Measurements from ENCODE around the gene NAXE. TPM values are rescaled to one million over a fixed set of nuclear protein-coding genes. Genes with fewer than 3 reads are reported as not detected.

The NAXE gene
- total RNA-seq, 1 donor from 2014 or later: 75.6 TPM

DNA sequence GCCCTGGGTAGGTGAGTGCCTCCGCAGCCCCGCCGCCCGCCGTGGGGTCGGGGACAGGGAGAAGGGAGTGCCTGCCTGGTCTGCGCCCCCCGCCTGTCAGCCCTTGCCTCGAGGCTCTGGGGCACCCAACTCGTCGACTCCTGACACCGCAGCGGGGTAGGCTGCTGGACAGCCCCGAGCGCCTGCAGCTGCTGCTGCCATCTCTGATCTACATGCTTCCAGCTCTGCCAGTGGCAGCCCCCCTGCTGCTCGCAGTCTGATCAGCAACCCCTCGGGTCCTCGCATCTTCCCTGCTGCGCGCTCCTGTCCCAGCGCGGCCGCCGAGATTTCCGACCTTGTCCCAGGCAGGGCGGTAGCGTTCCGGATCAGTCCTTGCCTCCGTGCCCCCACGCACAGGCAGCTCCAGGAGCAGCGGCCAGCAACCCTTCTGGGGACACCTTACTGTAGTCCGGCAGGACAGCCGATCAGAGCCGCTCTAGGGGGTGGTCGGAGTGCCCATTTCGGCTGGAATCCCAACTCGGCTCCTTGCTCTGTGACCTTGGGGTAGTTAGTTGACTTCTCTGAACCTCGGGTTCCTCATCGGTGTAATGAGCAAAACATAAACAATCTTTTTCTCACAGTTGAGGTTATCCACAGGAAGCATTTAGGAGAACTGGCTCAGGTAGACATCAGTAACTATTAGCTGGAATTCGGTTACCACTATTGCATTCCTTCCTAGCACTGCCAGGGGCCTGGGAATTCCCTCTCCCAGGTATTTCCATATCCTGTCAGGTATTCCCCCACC, 50.9 kb downstream of the NAXE start:
- no peak overlapping the region for H3K27ac Mint-ChIP-seq
- ATAC-seq (ENCODE audit: low read depth): peak; percentile 8
- POLR2A ChIA-PET: no interaction called here
- CTCF ChIA-PET: interaction anchor here (1.7 kb wide), 1 partner anchor 15 kb away, joined by 5 read pairs; no protein-coding TSS in a partner anchor
- peaks cover 20% of the 10 kb centered on the region for H3K4me1 Mint-ChIP-seq
- no peak for DNase-seq
- peaks cover 82% of the 10 kb centered on the region for H3K27me3 Mint-ChIP-seq
- H3K4me3 Mint-ChIP-seq: peak overlapping the region; percentile 68
- H3K36me3 Mint-ChIP-seq (ENCODE audit: low read depth): no peaks in the 10 kb centered on the region
- TF ChIP-seq CTCF (IDR thresholded peaks at IDR 0.05): no peak
- intact Hi-C loops (cut with micrococcal nuclease): loop anchor here (2.0 kb wide), 1 partner anchor 16 kb away; no protein-coding TSS in a partner anchor
- H3K9me3 Mint-ChIP-seq: no peaks in the 10 kb centered on the region

DNA sequence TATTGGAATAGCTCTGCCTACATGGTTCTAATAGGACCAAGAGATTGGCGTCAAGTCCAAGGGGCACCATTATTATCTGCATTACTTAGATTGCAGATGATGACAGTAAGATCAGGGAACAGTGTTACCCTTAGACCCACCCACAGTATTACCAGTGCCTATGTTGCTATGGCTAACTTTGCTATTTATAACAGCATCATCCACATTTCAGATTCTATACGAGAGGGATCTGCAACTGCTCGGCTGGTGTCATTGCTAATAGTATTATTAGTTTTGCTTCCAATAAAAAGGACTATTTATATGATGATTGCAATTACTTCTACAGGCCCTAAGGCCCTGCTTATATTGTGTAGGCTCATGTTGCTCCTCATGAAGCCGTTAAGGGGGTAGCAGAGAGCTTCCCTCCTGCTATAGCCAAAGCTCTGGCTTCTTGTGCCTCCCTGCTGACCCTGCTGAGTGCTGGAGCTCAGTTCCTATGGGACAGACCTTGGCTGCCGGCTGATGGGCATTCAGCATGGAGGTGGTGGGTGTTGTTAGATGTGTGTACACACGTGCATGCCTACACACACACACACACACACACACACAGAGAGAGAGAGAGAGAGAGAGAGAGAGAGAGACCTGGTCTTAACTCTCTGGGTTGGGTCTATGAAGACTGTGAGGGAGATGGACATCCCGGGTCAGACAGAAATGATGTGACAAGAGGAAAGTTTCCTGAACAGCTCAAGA, 51.6 kb downstream of the NAXE start:
- ChIA-PET POLR2A (interaction anchor here (0.6 kb wide), 2 partner anchors 147 to 438 kb away, joined by 3 read pairs; no protein-coding TSS in a partner anchor), CTCF (interaction anchor here (0.8 to 1.7 kb wide), 4 partner anchors 14 to 19 kb away, joined by 3 to 6 read pairs (median 4); no protein-coding TSS in a partner anchor)
- intact Hi-C loops (cut with micrococcal nuclease): loop anchor here (2.0 kb wide), 1 partner anchor 16 kb away; no protein-coding TSS in a partner anchor
- peaks cover 20% of the 10 kb centered on the region for H3K4me1 Mint-ChIP-seq
- no peaks in the 10 kb centered on the region for H3K36me3 Mint-ChIP-seq (ENCODE audit: low read depth)
- H3K9me3 Mint-ChIP-seq: no peaks in the 10 kb centered on the region
- TF ChIP-seq CTCF (IDR thresholded peaks at IDR 0.05): no peak
- no peak overlapping the region for H3K27ac Mint-ChIP-seq
- peak overlapping the region; percentile 5 for H3K4me3 Mint-ChIP-seq
- ATAC-seq (ENCODE audit: low read depth) (no peak), DNase-seq (no peak)
- peaks cover 84% of the 10 kb centered on the region for H3K27me3 Mint-ChIP-seq

DNA sequence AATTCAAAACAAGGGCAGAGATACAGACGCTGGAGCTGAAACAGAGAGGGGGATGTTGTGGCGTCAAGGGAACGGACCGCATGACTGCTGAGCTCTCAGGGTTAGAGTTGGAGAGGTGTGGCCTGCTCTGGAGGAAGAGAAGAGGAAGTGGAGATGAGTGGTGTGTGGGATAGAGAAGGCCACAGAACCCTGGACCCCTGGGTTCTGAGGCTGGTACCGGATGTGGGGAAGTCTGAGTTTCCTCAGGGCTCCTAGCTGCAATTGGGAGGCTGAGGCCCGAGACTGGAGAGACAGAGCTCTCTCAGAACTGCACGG, 52.2 kb downstream of the NAXE start:
- ChIA-PET CTCF (interaction anchor here (0.8 to 1.4 kb wide), 3 partner anchors 13 to 19 kb away, joined by 3 to 6 read pairs (median 4); no protein-coding TSS in a partner anchor), POLR2A (interaction anchor here (0.6 kb wide), 2 partner anchors 148 to 437 kb away, joined by 3 read pairs; no protein-coding TSS in a partner anchor)
- ATAC-seq (ENCODE audit: low read depth) (peak; percentile 76), DNase-seq (no peak)
- Mint-ChIP-seq H3K4me3 (peak overlapping the region; percentile 5), H3K27ac (no peak overlapping the region), H3K4me1 (peaks cover 20% of the 10 kb centered on the region), H3K36me3 (ENCODE audit: low read depth) (no peaks in the 10 kb centered on the region), H3K9me3 (no peaks in the 10 kb centered on the region), H3K27me3 (peaks cover 84% of the 10 kb centered on the region)
- TF ChIP-seq CTCF (IDR thresholded peaks at IDR 0.05): no peak
- intact Hi-C loops (cut with micrococcal nuclease): loop anchor here (1.0 to 2.0 kb wide), 2 partner anchors 14 to 17 kb away; no protein-coding TSS in a partner anchor

Other genes with a start within 250 kb of the NAXE start
- not detected in 2 replicates for gene RHBG, start 222.6 kb upstream of the NAXE start, total RNA-seq
- 101 and 114 TPM in 2 replicates for gene MEF2D, start 91.0 kb upstream of the NAXE start, total RNA-seq
- gene IQGAP3, start 19.2 kb upstream of the NAXE start, total RNA-seq: 0.22 and 0.29 TPM in 2 replicates
- 19.6 TPM in 2 replicates for gene TTC24, start 12.1 kb upstream of the NAXE start, total RNA-seq
- 64.6 and 71.8 TPM in 2 replicates for gene GPATCH4, start 9.7 kb downstream of the NAXE start, total RNA-seq
- gene HAPLN2, start 27.6 kb downstream of the NAXE start, total RNA-seq: not detected in 2 replicates
- gene BCAN, start 50.3 kb downstream of the NAXE start, total RNA-seq: 0.27 and 0.51 TPM in 2 replicates
- not detected in 2 replicates for gene NES, start 85.6 kb downstream of the NAXE start, total RNA-seq
- gene CRABP2, start 113.8 kb downstream of the NAXE start, total RNA-seq: 0.55 and 0.66 TPM in 2 replicates
- 54.5 and 56.7 TPM in 2 replicates for gene METTL25B, start 136.7 kb downstream of the NAXE start, total RNA-seq
- 50.8 and 53.0 TPM in 2 replicates for gene ISG20L2, start 137.0 kb downstream of the NAXE start, total RNA-seq
- 65.8 and 83.7 TPM in 2 replicates for gene MRPL24, start 149.3 kb downstream of the NAXE start, total RNA-seq
- gene HDGF, start 159.9 kb downstream of the NAXE start, total RNA-seq: 107 and 113 TPM in 2 replicates
- gene PRCC, start 175.8 kb downstream of the NAXE start, total RNA-seq: 80.4 and 81.4 TPM in 2 replicates
- gene SH2D2A, start 225.1 kb downstream of the NAXE start, total RNA-seq: 1.7 and 2.3 TPM in 2 replicates

Measured in activated B cell treated with CpG ODN at 0.5 μM for 24 hours (primary cell).